Measurements from ENCODE around the gene NKD2.

The NKD2 gene

DNA sequence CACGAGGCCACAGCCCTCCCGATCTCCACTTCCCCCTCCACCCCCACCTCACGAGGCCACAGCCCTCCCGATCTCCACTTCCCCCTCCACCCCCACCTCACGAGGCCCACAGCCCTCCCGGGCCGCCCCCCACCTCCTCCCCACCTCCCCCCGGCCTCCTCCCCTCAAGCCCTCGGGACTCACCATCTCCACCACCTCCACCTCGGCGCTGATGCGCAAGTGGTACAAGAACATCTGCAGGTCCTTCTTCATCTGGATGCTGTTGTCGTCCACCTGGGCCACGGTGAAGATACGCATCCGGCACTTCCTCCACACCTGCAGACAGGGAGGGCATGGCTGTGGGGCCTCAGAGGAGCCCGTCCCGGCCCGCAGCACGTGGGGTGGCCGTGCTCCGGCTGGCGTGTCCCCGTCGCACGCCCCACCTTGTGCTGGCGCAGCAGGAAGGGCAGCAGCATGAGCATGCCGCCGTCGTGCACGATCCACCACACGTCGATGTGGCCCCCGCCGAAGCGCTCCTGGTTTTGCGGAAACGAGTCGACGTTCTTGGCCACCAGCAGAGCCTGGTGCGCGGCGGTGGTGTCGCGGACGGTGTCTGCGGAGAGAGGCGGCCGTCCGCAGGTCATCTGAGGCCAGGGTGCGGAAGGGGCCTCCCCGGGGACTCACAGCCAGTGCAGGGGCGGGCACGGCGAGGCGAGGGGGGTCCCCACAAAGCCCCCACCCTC lies 55.2 kb downstream of the NKD2 start:
- FAIRE-seq (no peak), DNase-seq (ENCODE audit: insufficient read length, low spot score) (no peak)
- TF ChIP-seq POLR2A (IDR thresholded peaks at IDR 0.05; ENCODE audit: low read depth, low read length) (no peak), SPI1 (IDR thresholded peaks at IDR 0.05; ENCODE audit: low read depth, low read length) (no peak), TAF1 (IDR thresholded peaks at IDR 0.05; ENCODE audit: low read depth, low read length) (no peak), PAX5 (IDR thresholded peaks at IDR 0.05; ENCODE audit: insufficient read depth, low read length, severe bottlenecking) (no peak), POLR2AphosphoS5 (IDR thresholded peaks at IDR 0.05; ENCODE audit: low read depth, low read length) (no peak), POU2F2 (IDR thresholded peaks at IDR 0.05; ENCODE audit: low read depth, low read length) (no peak)

DNA sequence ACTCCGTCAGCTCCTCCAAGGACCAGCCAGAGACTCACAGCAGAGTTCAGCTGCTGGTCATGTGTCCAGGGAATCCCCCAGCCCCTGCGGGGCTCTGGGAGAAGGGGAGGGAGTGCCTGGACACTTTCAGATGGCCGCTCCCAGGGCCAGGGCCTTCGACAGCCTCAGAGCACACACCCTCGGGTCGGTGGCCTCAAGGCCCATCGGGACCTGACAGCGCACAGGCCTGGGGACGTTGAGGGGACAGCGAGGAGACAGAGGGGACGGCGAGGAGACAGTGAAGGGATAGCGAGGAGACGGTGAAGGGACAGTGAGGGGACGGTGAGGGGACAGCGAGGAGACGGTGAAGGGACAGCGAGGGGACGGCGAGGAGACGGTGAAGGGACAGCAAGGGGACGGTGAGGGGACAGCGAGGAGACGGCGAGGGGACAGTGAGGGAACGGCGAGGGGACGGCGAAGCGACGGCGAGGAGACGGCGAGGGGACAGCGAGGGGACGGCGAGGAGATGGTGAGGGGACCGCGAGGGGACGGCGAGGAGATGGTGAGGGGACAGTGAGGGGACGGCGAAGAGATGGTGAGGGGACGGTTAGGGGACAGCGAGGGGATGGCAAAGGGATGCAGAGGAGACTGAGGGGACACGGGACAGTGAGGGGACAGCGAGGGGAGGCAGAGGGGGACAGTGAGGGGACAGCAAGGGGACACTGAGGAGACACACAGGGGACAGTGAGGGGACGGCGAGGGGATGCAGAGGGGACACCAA lies 56.0 kb downstream of the NKD2 start:
- TF ChIP-seq POU2F2 (IDR thresholded peaks at IDR 0.05; ENCODE audit: low read depth, low read length) = no peak
- no peak for TF ChIP-seq POLR2AphosphoS5 (IDR thresholded peaks at IDR 0.05; ENCODE audit: low read depth, low read length)
- TF ChIP-seq SPI1 (IDR thresholded peaks at IDR 0.05; ENCODE audit: low read depth, low read length) = no peak
- no peak for TF ChIP-seq POLR2A (IDR thresholded peaks at IDR 0.05; ENCODE audit: low read depth, low read length)
- TF ChIP-seq TAF1 (IDR thresholded peaks at IDR 0.05; ENCODE audit: low read depth, low read length) = no peak
- DNase-seq (ENCODE audit: insufficient read length, low spot score) = no peak
- FAIRE-seq = no peak

DNA sequence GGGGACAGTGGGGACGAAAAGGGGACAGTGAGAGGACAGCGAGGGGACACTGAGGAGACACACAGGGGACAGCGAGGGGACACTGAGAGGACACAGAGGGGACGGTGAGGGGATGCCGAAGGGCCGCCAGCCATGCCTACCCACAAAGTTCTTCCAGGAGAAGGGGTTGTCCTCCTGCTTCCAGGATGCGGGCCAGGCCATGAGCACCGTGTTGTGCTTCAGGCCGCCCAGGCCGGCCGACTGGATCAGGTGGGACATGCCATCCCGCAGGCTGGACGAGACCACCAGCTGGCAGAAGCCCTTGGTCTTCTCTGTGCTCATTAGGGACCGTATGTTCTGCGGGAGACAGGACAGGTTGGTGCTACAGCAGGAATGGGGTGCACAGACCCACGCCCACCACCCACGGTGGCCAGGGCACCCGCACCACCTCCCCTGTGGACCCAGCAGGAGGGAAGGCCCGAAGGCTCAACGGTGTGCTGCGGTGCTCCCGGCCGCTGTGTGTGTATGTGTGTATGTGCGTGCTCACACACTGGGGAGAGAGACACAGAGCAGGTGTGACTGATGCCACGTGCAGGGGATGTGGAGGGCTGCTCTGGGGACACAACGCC lies 56.6 kb downstream of the NKD2 start:
- no peak for DNase-seq (ENCODE audit: insufficient read length, low spot score)
- no peak for TF ChIP-seq SPI1 (IDR thresholded peaks at IDR 0.05; ENCODE audit: low read depth, low read length)
- no peak for TF ChIP-seq TAF1 (IDR thresholded peaks at IDR 0.05; ENCODE audit: low read depth, low read length)
- TF ChIP-seq POLR2A (IDR thresholded peaks at IDR 0.05; ENCODE audit: low read depth, low read length) = no peak
- TF ChIP-seq PAX5 (IDR thresholded peaks at IDR 0.05; ENCODE audit: insufficient read depth, low read length, severe bottlenecking) = no peak
- no peak for TF ChIP-seq POU2F2 (IDR thresholded peaks at IDR 0.05; ENCODE audit: low read depth, low read length)
- no peak for FAIRE-seq

DNA sequence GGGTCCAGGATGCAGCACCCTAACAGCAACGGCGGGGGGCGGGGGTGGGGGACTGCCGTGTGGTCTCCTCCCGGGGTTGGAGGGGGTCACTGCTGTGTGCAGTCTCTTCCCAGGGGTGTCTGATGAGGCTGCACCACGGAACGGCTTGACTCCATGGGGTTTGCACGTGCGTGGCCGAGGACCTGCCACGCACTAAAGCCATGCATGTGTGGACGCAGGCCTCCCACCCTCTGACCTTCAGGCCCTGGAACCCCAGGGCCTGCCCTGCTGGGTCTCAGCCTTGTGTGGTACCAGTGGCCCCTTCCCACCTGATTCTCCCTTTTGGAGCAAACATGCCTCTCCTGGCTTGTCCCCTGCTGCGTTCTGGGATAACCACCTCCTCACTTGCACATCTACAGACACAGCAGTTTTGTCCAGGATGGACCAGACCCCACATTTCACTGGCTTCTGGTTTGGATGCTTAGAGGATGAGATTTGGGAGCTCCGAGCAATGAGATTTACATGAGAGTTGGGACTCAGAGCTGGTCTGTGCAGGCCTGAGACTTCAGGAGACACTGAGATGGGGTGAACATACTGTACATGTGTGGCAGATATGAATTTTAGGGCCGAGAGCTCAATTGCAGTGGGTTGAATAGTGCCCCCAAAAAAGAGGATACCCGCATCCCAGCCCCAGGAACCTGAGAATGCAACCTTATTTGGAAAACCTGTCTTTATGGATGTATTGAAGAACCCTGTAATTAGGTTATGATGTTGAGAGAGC lies 57.5 kb downstream of the NKD2 start:
- no peak for DNase-seq (ENCODE audit: insufficient read length, low spot score)
- FAIRE-seq = no peak
- TF ChIP-seq POLR2AphosphoS5 (IDR thresholded peaks at IDR 0.05; ENCODE audit: low read depth, low read length) (no peak), POLR2A (IDR thresholded peaks at IDR 0.05; ENCODE audit: low read depth, low read length) (no peak), PAX5 (IDR thresholded peaks at IDR 0.05; ENCODE audit: insufficient read depth, low read length, severe bottlenecking) (no peak), SPI1 (IDR thresholded peaks at IDR 0.05; ENCODE audit: low read depth, low read length) (no peak), POU2F2 (IDR thresholded peaks at IDR 0.05; ENCODE audit: low read depth, low read length) (no peak), TAF1 (IDR thresholded peaks at IDR 0.05; ENCODE audit: low read depth, low read length) (no peak)

DNA sequence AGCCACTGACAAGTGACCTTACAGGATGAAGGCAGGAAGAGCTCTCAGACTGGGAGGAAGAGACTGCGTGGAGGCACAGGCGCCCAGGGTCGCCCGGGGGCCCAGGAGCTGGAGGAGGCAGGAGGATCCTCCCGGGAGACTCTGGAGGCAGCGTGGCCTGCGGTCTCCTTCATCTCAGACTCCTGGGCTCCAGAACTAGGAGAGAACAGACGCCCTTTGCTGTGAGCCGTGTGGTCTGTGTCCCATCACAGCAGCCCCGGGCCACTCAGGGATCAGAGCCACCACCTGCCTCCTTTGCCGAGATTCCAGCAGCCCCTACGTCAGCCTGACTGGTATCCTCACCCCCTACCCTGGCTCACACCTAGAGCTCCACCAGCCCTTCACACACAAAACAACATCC lies 58.1 kb downstream of the NKD2 start:
- FAIRE-seq = no peak
- no peak for TF ChIP-seq POU2F2 (IDR thresholded peaks at IDR 0.05; ENCODE audit: low read depth, low read length)
- TF ChIP-seq PAX5 (IDR thresholded peaks at IDR 0.05; ENCODE audit: insufficient read depth, low read length, severe bottlenecking) = no peak
- no peak for TF ChIP-seq TAF1 (IDR thresholded peaks at IDR 0.05; ENCODE audit: low read depth, low read length)
- TF ChIP-seq POLR2A (IDR thresholded peaks at IDR 0.05; ENCODE audit: low read depth, low read length) = no peak
- TF ChIP-seq SPI1 (IDR thresholded peaks at IDR 0.05; ENCODE audit: low read depth, low read length) = no peak
- TF ChIP-seq POLR2AphosphoS5 (IDR thresholded peaks at IDR 0.05; ENCODE audit: low read depth, low read length) = no peak
- no peak for DNase-seq (ENCODE audit: insufficient read length, low spot score)

DNA sequence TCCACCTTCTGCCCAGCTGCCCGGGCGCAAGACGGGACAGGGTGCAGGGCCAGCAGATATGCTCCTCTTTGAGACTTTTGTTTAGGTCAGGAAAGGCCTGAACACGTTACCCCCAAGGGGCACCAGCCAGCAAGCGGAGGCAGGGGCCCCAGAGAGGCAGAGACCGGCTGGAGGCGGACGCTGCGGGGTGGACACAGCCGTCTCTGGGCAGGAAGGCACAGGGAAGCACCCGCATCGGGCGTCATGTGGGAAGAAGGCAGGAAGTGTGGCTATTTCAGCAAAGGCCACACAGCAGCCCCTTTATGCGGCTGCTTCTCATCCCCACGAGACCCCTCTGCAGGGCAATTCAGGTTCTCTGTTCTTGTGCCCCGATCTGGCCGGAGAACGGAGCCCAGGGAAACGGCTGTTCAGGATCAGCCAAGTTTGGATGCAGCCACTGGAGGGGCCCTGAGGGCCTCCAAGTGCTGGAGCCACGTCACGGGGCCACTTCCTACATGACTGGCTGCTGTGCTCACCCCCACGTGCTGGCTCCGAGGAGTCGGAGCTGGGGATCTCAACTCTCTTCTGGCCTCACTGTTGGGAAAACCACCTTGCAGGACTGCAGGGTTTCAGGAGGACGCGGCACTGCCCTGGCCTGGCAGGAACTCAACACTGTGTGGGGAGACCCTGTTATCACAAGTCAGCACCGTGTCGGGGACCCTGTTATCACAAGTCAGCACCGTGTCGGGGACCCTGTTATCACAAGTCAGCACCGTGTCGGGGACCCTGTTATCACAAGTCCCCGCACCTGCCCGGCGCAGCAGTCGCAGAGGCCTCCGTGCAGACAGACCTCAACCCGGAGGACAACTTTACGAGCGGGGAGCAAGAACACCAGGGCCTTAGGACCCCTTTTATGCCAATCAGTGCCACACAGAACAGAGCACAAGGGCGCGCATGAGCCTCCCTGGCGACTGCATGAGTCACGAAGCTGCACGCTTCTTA lies 58.8 kb downstream of the NKD2 start:
- DNase-seq (ENCODE audit: insufficient read length, low spot score) (no peak), FAIRE-seq (no peak)
- TF ChIP-seq PAX5 (IDR thresholded peaks at IDR 0.05; ENCODE audit: insufficient read depth, low read length, severe bottlenecking) = no peak
- TF ChIP-seq POLR2A (IDR thresholded peaks at IDR 0.05; ENCODE audit: low read depth, low read length) = no peak
- no peak for TF ChIP-seq POLR2AphosphoS5 (IDR thresholded peaks at IDR 0.05; ENCODE audit: low read depth, low read length)
- TF ChIP-seq SPI1 (IDR thresholded peaks at IDR 0.05; ENCODE audit: low read depth, low read length) = no peak
- TF ChIP-seq POU2F2 (IDR thresholded peaks at IDR 0.05; ENCODE audit: low read depth, low read length) = no peak
- TF ChIP-seq TAF1 (IDR thresholded peaks at IDR 0.05; ENCODE audit: low read depth, low read length) = no peak

DNA sequence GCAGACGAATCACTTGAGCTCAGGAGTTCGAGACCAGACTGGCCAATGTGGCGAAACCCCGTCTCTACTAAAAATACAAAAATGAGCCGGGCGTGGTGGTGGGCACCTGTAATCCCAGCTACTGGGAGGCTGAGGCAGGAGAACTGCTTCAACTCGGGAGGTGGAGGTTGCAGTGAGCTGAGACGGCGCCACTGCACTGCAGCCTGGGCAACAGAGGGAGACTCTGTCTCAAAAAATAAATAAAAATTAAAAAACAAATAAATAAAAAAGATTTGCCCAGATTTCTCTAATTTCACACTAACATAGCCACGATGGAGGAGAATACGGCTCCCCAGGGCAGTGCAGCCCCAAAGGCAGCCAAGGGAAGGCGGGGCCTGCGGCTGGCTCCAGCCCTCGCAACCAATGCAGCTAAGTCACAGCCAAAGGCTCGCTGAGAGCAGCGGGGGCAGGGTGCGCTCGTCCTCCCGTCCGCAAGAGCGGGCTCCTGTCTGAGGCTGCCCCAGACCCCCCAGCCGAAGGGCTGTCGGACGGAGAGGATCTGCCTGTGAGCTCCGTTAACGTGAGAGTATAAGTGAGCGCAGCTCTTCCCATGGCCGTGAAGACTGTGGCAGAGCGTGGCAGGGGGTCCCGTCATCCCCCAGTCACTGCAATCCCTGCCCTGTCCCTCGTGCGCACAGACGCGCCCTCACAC lies 59.7 kb downstream of the NKD2 start:
- no peak for TF ChIP-seq SPI1 (IDR thresholded peaks at IDR 0.05; ENCODE audit: low read depth, low read length)
- no peak for TF ChIP-seq POLR2A (IDR thresholded peaks at IDR 0.05; ENCODE audit: low read depth, low read length)
- no peak for TF ChIP-seq POU2F2 (IDR thresholded peaks at IDR 0.05; ENCODE audit: low read depth, low read length)
- TF ChIP-seq TAF1 (IDR thresholded peaks at IDR 0.05; ENCODE audit: low read depth, low read length) = no peak
- no peak for TF ChIP-seq PAX5 (IDR thresholded peaks at IDR 0.05; ENCODE audit: insufficient read depth, low read length, severe bottlenecking)
- TF ChIP-seq POLR2AphosphoS5 (IDR thresholded peaks at IDR 0.05; ENCODE audit: low read depth, low read length) = no peak
- DNase-seq (ENCODE audit: insufficient read length, low spot score) (no peak), FAIRE-seq (no peak)
